GM10248 (cell line): ENCODE results near the gene ZDHHC12.

Source experiments
- CTCF ChIA-PET: fragments of 300-600 bp; sonication (Branson Sonifier 250); formaldehyde crosslinking; extraction: SDS; loops from one replicate; lab custom pipeline; 2021; ENCODE audit warnings: antibody characterized with exemption; lab: Yijun Ruan, JAX
- POLR2A ChIA-PET: fragments of 350-650 bp; sonication (Branson Sonifier 250); formaldehyde crosslinking; extraction: SDS; loops from one replicate; lab custom pipeline; 2020; ENCODE audit warnings: antibody characterized with exemption; lab: Yijun Ruan, JAX
- DNase-seq: peaks from one replicate; pipeline ENCODE4 v3.0.0; 2012; ENCODE audit errors: extremely low spot score
- TF ChIP-seq, protein P1 (sequence below): IDR thresholded peaks from 2 replicates; pipeline ENCODE4 v1.5.1; 2012; ENCODE audit warnings: mild to moderate bottlenecking, low read depth; ENCODE audit errors: extremely low read depth, missing control alignments, control extremely low read depth

The ZDHHC12 gene

DNA sequence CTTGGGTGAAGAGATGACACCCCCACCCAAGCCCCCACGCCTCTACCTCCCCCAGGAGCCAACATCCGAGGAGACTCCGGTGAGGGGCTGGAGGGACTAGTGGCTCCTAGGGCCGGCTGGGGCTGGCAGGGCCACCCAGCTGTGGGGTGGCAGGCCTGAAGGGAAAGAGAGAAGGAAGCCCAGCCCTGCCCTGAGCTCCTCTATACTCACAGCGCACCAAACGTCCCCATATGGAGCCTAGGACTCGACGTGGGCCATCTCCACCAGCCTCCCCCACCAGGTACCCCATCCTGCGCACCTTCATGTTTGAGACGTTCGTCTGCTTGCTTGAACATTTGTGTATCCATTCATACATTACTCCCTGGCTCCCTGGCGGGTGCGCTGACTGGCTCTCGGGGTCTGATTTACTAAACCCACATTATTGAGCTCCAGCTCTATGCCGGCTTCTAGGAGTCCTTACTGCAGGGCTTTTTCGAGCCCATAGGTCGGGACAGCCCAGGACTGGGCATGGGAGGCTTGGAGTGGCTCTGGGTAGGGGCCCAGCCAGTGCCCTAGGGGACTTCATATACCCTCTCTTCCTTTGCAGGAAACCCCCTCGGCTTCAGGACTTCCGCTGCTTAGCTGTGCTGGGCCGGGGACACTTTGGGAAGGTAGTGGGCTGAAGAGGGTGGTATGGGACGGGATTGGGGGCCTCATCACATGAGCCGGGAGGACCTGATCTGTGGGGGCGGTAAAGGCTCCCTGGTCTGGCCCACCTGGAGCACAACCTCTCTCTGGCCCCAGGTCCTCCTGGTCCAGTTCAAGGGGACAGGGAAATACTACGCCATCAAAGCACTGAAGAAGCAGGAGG lies 9.1 kb downstream of the ZDHHC12 start:
- POLR2A ChIA-PET, result no interaction called here
- TF ChIP-seq, protein P1, sequence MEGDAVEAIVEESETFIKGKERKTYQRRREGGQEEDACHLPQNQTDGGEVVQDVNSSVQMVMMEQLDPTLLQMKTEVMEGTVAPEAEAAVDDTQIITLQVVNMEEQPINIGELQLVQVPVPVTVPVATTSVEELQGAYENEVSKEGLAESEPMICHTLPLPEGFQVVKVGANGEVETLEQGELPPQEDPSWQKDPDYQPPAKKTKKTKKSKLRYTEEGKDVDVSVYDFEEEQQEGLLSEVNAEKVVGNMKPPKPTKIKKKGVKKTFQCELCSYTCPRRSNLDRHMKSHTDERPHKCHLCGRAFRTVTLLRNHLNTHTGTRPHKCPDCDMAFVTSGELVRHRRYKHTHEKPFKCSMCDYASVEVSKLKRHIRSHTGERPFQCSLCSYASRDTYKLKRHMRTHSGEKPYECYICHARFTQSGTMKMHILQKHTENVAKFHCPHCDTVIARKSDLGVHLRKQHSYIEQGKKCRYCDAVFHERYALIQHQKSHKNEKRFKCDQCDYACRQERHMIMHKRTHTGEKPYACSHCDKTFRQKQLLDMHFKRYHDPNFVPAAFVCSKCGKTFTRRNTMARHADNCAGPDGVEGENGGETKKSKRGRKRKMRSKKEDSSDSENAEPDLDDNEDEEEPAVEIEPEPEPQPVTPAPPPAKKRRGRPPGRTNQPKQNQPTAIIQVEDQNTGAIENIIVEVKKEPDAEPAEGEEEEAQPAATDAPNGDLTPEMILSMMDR, result no peak
- DNase-seq, result no peak
- CTCF ChIA-PET, result interaction anchor here (1.2 kb wide), 2 partner anchors 13 kb away, joined by 3 to 6 read pairs; partner anchors contain the start of gene PKN3

- no peak for DNase-seq
- TF ChIP-seq, protein P1, result no peak
- ChIA-PET CTCF (interaction anchor here (1.2 kb wide), 1 partner anchor 12 kb away, joined by 6 read pairs; the partner anchor contains the start of gene PKN3), POLR2A (no interaction called here)
Measured at GRCh38 chr9:128713941-128714573, 9.9 kb downstream of the ZDHHC12 start.

GRCh38 chr9:128713411-128713780 lies 10.5 kb downstream of the ZDHHC12 start:
- DNase-seq, result no peak
- ChIA-PET CTCF (no interaction called here), POLR2A (no interaction called here)
- TF ChIP-seq, protein P1, result no peak

DNA sequence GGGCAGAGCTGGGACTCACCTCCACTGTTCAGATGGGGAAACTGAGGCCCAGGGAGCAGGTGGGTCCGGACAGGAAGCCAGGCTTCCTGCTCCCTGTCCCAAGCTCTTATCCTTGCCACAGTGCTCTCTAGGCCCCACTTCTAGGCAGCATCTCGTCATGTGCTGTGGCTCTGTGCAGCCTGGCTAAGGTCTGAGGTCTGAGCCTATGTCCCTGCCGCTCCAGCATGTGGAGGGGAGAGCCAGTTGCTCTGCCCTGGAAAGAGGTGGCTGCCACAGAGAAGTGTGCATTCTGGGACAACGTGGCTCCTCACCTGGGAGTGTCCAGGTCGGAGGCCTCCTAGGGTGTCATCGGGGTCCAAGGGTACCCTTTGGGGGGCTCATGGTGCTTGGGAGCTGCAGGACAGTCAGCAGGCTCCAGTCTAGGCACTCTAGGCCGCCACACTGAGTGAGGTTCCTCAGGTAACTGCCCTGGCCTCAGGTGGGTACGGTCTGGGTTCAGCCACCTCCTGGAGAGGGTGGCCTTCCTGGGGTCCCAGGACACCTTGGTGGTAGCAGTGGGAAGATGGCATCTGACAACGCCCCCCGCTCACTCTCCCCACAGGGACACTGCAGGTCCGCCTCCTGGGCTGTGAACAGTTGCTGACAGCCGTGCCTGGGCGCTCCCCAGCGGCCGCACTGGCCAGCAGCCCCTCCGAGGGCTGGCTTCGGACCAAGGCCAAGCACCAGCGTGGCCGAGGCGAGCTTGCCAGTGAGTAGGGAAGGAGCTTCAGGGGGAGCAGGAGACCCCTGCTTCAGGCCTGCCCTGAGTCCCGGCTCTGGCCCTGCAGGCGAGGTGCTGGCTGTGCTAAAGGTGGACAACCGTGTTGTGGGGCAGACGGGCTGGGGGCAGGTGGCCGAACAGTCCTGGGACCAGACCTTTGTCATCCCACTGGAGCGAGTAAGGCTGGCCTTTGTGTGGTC lies 11.2 kb downstream of the ZDHHC12 start:
- POLR2A ChIA-PET, result interaction anchor here (0.5 kb wide), 1 partner anchor 248 kb away, joined by 3 read pairs; no protein-coding TSS in a partner anchor

DNA sequence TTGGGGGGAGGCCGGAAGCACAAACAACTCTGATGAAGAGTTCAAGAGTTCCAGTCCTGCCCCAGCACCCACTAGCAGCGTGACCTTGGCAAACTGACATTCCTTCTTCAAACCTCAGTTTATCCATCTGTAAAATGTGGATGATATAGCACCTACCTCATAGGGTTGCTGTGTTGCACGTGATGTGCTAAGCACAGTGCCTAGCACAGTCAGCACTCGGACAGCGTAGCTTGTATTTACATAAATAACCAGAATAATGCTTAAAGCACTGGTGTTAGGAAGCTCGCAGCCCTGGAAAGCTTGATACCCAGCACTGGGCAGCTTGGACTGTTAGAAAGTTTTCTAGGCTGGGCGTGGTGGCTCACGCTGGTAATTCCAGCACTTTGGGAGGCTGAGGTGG lies 16.5 kb downstream of the ZDHHC12 start:
- POLR2A ChIA-PET, result interaction anchor here (0.9 kb wide), 1 partner anchor 111 kb away, joined by 3 read pairs; the partner anchor contains the start of gene ENDOG
- TF ChIP-seq, protein P1, result no peak
- CTCF ChIA-PET, result interaction anchor here (0.6 to 1.4 kb wide), 3 partner anchors 12 to 169 kb away, joined by 3 to 4 read pairs (median 3); no protein-coding TSS in a partner anchor
- no peak for DNase-seq

More for the DNA sequence above, 11.2 kb downstream of the ZDHHC12 start:
- no peak for DNase-seq
- TF ChIP-seq, protein P1, result no peak
- CTCF ChIA-PET, result interaction anchor here (1.7 kb wide), 1 partner anchor 10 kb away, joined by 5 read pairs; the partner anchor contains the start of gene PKN3
